HG02588 (cell line): Measurements from ENCODE around the gene KRT2.

ENCODE experiments used
- ATAC-seq: cut with Tn5 transposase; IDR thresholded peaks from one replicate; pipeline ENCODE4 v1.9.1; 2021; ENCODE audit warnings: mild to moderate bottlenecking, moderate library complexity; ENCODE audit not compliant: unreplicated experiment

The KRT2 gene

GRCh38 chr12:52651726-52652261 is at the start of gene KRT2:
KRT2 (minus strand) TSS chr12:52652211; CDS start chr12:52652142, 69 bp downstream.
- ATAC-seq, result no peak

DNA sequence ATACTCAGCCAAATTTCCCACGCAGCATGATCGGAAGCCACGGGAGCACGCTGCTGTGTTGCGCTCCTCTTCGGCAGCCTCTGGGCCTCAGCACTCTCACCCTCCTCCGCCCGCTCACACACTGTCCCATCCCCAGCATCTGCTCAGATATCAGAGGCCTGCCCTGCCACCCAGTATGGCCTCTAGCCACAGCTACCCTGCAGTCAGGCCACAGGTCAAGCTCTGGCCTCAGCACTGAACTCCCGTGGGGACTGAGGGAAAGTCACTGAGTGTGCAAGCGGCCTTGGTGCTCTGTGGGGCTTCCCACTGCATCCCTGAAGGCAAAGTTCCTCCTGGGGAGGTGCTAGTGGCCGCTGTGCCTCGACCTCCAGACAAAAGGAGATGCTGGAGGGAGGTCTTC is 49.3 kb upstream of the KRT2 start:
- no peak for ATAC-seq

DNA sequence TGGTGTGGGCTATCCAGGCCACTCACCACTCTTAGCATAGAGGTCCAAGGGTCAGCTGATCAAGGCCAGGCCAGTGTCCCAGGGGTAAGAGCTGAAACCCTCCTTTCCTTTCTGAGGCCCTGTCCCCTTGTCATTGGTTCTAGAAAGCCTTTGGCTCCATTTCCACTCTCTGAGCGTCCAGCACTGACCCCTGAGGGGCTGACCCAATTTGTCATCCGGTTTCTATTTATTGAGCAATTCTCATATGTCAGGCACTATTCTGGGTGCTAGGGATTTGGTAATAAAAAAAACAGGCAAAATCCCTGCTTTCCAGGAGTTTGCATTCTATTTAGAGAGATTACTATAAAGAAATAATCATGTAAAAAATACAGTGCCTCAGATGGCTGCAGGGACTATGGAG is 47.9 kb upstream of the KRT2 start:
- ATAC-seq, result no peak

DNA sequence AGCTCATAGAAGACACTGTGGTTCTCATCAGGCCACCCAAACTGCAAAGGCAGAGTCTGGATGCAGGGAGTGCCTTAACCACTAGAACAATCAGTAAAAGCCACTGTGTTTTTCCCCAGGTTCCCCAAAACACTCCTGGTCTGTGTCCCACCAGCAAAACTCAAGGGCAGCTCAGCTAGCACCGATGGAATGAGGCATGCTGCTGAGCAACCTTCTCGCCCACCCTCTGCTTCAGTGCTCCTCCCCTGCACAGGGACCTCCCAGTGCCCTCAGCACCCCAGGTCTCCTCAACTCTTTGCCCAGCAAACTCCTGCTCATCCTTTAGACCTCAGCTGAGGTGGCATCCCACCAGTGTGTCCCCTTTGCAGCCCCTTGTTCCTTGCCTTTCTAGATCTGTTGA is 47.4 kb upstream of the KRT2 start:
- ATAC-seq, result no peak

DNA sequence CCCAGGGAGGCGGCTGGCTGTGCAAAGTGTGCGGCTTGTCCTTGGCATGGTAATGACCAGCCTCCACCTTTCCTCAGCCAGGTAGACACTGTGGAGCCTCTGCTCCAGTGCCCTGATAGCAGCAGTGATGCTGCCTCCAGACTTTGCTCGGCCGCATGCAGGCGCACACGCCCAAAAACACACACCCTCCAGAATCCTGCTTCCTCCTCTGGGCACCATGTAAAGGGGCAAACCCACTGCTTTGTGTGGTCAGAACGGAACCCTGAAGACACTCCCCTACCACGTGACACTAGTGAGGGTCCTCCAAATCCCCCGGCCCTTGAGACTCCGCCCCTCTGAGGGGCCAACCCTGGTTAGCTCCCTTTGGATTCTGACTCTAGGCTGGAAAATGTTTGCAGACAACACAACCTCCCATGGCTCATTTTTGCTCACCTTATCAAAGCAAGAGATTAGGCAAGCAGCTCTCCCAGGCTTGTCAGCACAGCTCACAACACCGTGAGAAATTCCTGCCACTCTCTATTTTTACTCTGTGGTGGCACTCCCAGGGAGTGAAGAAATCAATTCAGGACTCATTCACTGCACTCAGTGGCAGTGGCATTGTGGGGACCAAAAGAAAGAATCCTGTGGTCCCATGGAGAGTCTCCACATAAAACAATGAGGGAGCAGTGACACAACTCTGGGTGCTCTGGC is 46.8 kb upstream of the KRT2 start:
- no peak for ATAC-seq

- ATAC-seq, result no peak
These were observed 45.1 kb upstream of the KRT2 start for GRCh38 chr12:52697058-52697582.

DNA sequence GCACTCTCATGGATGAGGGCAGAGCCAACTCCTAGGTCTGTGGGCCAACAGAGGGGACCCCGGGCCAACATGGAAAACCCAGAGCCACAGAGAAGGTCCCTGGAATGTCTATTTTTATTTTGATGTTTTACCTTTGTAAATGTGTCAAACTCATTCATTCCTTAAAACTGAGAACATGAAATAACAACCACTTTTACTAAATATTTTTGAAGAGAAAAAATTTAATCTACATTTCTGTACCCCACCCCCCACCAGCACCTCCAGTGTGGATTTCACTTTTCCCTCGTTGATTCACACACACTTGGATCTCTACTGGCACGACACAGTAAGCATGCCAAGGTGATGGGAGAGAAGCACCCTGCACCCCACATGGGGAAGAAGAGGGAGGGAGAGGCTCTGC is 44.6 kb upstream of the KRT2 start:
- no peak for ATAC-seq

DNA sequence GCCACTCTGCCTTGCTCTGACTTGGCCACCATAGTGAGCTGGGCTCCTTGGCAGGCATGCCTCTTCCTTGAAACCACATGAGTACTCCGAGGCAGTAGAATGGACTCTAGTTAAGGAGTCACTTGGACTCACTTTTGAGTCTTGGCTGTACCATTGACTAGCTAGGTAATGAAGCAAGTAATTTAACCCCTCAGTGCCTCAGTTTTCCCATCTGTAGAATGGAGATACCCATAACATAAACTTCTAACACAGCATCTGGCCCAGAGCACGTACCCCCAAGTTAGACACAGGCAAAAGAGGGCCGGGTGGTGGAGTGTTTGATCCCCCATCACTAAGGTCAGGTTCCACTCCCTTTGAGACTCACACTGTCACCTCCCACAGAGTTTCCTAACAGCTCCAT is 43.0 kb upstream of the KRT2 start:
- ATAC-seq, result no peak

DNA sequence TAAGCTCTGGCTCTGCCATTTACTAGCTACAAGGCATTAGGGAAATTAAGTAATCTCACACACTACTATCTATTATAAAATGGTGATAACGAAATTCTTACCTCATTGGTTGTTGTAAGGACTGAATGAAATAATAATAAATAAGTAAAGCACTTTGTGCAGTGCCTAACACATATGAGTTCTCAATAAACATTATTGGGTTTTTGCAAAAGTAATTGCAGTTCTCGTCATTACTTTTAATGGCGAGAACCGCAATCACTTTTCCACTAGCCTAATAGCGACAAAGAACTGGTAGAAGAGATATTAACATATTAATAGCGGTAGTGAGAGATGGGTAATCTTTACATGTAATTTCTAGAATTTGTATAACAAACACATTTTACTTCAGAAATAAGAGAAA is 42.1 kb upstream of the KRT2 start:
- no peak for ATAC-seq

DNA sequence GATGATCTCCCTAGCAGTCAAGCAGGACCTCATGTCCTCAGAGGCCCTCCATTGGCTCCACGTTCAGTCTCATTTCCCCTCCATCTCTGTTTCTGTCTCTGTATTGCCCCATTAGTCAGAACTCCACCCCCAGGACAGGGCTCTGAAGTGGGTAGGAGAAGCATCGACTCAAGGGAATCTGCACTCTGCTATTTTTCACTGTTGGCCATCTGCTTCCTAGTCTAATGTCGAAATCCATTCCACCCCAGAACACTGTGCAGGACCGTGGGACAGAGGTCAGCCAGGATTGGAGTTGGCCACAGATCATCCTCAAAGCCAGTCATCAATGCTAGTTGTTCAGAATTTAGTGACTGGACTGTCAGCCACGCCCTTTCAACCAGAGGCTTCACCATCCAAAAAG is 41.2 kb upstream of the KRT2 start:
- no peak for ATAC-seq

GRCh38 chr12:52692254-52692653 is 40.2 kb upstream of the KRT2 start:
- ATAC-seq, result no peak

GRCh38 chr12:52691841-52692150 is 39.8 kb upstream of the KRT2 start:
- no peak for ATAC-seq

DNA sequence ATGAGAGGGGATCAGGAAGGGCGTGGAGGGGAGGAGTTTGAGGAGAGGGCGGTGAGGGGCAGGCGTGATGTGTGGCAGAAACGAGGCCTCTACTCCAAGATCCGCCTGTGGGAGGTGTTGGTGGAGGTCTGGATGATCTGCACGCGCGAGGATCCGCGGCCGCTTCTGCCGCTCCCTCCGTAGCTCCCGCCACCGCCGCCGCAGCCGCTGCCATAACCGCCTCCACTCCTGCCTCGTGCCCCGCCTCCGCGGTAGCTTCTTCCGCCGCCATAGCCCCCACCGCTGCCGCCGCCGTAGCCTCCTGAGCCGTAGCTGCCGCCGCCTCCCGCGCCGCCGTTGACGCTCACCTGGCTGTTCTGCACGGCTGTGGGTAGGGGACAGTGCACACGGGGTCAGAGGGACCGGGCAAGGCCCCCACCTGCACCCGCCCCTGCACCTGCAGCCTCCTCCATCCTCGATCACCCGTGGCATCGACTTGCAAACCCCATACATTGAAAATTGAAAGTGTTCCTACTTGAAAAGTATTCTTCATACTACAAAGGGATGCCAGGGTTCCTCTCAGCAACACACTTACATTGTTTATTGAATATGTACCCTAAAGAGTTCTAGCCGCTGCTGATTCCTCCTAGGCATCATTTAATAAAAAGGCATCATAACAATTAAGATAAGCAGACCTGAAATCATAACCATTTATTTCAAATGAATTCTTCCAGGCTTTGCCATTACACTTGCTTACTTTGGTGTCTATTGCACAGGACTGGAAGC is 39.2 kb upstream of the KRT2 start:
- no peak for ATAC-seq

GRCh38 chr12:52690351-52691075 is 38.5 kb upstream of the KRT2 start:
- ATAC-seq, result no peak

GRCh38 chr12:52689936-52690335 is 37.9 kb upstream of the KRT2 start:
- ATAC-seq, result no peak

GRCh38 chr12:52689239-52689638 is 37.2 kb upstream of the KRT2 start:
- no peak for ATAC-seq

DNA sequence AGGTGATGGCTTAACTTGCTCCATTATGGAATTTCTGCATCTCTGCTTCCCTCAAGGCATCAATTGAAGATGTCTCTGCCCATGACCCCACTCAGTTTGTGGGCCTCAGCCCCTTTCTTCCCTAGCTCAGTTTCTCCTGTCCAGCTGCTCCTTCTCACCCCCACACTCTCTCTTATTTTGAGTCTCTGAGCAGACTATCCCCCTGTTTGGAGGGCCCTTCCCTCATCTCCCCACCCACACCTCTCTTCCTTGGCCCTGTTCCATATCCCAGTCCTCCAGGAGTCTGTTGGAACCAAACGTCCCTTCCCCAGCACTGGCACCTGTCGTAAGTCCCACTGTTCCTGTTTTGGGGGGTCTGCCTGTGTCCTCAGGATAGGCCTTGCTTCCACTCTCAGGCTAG is 36.5 kb upstream of the KRT2 start:
- ATAC-seq, result no peak

DNA sequence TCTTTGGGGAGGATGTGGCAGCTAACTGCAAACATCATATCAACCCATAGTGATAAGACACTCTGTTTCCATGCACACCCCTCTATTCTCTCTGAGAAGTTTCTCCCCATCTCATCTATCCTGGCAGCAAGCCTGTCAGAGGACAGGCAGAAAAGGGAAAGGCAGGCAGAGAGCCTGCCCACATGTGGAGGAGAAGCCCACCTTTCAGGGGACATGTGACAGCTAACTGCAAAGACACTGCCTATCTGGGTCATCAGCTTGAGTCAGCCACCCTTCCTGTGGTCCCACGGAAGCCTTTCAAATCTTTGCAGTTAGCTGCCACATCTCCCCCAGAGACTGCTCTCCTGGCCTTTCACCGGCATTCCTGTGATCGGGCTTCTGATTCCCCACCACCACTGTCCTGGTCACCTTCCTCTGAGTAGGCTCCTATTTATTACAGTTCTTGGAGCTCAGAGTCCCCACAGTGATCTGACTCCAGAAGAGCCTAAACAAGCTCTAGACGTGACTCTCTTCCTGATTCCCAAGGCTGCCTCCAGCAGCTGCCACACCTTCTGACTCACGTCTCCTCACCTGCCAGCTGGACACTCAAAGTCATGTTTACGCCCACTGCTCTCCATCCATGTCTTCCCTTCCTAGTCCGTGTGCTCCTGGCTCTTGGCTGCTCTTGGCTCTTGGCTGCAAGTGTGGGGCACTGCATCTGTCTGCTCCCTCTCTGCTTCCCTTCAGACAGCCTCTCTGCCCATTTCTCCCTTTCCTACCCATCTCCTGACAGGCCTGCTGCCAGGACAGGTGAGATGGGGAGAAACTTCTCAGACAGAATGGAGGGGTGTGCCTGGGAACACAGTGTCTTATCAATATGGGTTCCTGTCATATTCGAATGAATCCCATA is 35.7 kb upstream of the KRT2 start:
- no peak for ATAC-seq

- ATAC-seq, result no peak
These were observed 34.9 kb upstream of the KRT2 start for GRCh38 chr12:52686756-52687487.

- ATAC-seq, result no peak
These were observed 34.1 kb upstream of the KRT2 start for GRCh38 chr12:52686063-52686462.
